Neural cell (in vitro differentiated cells): Measurements from ENCODE around the gene MRPS34.

ENCODE experiments used
- EZH2 ChIP-seq: fragments of 200-600, 300-800 bp; shearing (Covaris generic), sonication (generic); IDR thresholded peaks from 2 replicates; pipeline ENCODE4 v1.6.1; 2014; ENCODE audit warnings: antibody characterized with exemption, low read length, borderline replicate concordance, mild to moderate bottlenecking; ENCODE audit not compliant: insufficient read depth, poor library complexity, severe bottlenecking
- POLR2AphosphoS5 ChIP-seq: IDR thresholded peaks from 2 replicates; pipeline ENCODE4 v1.6.1; 2012
- TF ChIP-seq, protein P1 (sequence below): fragments of 450-650 bp; IDR thresholded peaks from 2 replicates; pipeline ENCODE4 v1.5.1; 2014; ENCODE audit warnings: antibody characterized with exemption, mild to moderate bottlenecking, moderate library complexity; ENCODE audit not compliant: poor library complexity, severe bottlenecking

DNA sequence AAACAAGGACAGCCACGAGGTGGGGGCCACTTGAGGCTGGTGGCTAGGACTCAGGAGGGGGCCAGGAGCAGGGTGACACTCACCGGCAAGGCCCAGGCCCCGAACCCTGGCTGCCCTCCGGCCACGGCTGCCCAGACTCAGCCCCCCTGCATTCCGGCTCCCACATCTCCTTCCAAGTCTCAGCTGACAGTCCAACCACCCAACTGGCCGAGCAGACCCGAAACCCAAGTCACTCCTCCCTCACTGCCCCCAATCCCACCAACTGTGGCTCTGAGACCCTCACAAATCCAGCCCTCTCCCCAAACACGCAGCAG lies 44.3 kb upstream of the MRPS34 start:
- TF ChIP-seq, protein P1, sequence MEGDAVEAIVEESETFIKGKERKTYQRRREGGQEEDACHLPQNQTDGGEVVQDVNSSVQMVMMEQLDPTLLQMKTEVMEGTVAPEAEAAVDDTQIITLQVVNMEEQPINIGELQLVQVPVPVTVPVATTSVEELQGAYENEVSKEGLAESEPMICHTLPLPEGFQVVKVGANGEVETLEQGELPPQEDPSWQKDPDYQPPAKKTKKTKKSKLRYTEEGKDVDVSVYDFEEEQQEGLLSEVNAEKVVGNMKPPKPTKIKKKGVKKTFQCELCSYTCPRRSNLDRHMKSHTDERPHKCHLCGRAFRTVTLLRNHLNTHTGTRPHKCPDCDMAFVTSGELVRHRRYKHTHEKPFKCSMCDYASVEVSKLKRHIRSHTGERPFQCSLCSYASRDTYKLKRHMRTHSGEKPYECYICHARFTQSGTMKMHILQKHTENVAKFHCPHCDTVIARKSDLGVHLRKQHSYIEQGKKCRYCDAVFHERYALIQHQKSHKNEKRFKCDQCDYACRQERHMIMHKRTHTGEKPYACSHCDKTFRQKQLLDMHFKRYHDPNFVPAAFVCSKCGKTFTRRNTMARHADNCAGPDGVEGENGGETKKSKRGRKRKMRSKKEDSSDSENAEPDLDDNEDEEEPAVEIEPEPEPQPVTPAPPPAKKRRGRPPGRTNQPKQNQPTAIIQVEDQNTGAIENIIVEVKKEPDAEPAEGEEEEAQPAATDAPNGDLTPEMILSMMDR, result no peak
- TF ChIP-seq EZH2 (no peak), POLR2AphosphoS5 (no peak)
